Stomach (tissue), 9 donors: Measurements from ENCODE around the gene MAPK1. TPM values are rescaled to one million over a fixed set of nuclear protein-coding genes. Genes with fewer than 3 reads are reported as not detected.

Experiments
- DNase-seq, 2 donors: peaks; one replicate each; pipeline versions ENCODE4 v3.0.0 to v3.0.0-alpha.2; 2013 to 2019
- H3K27ac ChIP-seq, 5 donors: fragments of 200-600 bp in 4 of 5; sonication (generic) in 4 of 5; one replicate each; pipeline ENCODE4 v1.5.1; 2013 to 2019; ENCODE audit warnings: mild to moderate bottlenecking in 1 of 5, moderate library complexity in 1 of 5
- H3K27me3 ChIP-seq, 3 donors: fragments of 200-600 bp; sonication (generic); one replicate each; pipeline ENCODE4 v1.5.1; 2017 to 2019; ENCODE audit warnings: mixed run types in 1 of 3
- H3K36me3 ChIP-seq, 4 donors: fragments of 200-600 bp; sonication (generic); 1 replicate in 3 of 4; 2 replicates in 1 of 4; pipeline ENCODE4 v1.5.1; 2016 to 2019
- H3K4me1 ChIP-seq, 4 donors: fragments of 200-600 bp; sonication (generic); one replicate each; pipeline ENCODE4 v1.5.1; 2016 to 2019
- H3K4me3 ChIP-seq, 4 donors: fragments of 200-600 bp; sonication (generic) in 3 of 4; one replicate each; pipeline ENCODE4 v1.5.1; 2016 to 2019; ENCODE audit warnings: mild to moderate bottlenecking in 1 of 4
- H3K9me3 ChIP-seq, 4 donors: fragments of 200-600 bp; sonication (generic); one replicate each; pipeline ENCODE4 v1.5.1; 2016 to 2019
- CTCF ChIP-seq, 7 experiments: fragments of 450-650 bp in 4 of 7; fragments of 200-600 bp in 3 of 7; sonication (generic) in 3 of 7; IDR thresholded peaks; one replicate each; pipeline ENCODE4 v1.5.1; 2016 to 2019; ENCODE audit warnings: antibody characterized with exemption in 7 of 7, control low read depth in 2 of 7, mild to moderate bottlenecking in 1 of 7
- EP300 ChIP-seq: sonication (generic); formaldehyde crosslinking; IDR thresholded peaks from one replicate; pipeline ENCODE4 v1.6.1; 2017; ENCODE audit warnings: antibody characterized with exemption
- POLR2A ChIP-seq, 4 donors: fragments of 450-650 bp; IDR thresholded peaks; one replicate each; pipeline ENCODE4 v1.6.1; 2016; ENCODE audit warnings: antibody characterized with exemption in 4 of 4, control low read depth in 2 of 4, mild to moderate bottlenecking in 1 of 4, moderate library complexity in 1 of 4
- POLR2AphosphoS5 ChIP-seq, 3 donors: sonication (generic); formaldehyde crosslinking; IDR thresholded peaks; one replicate each; pipeline ENCODE4 v1.6.1; 2016; ENCODE audit warnings: antibody characterized with exemption in 3 of 3
- WGBS, 5 donors: extraction: QIAGEN DNeasy Blood & Tissue Kit in 3 of 5; methylation state at CpG; one replicate each; pipeline versions ENCODE4 v1.1.5 to v1.1.7; 2013 to 2018; 5-methylcytosine and 5-hydroxymethylcytosine counted together
- intact Hi-C: fragments of 100-400 bp; cut with DNase I; formaldehyde crosslinking; loops from one replicate; pipeline ENCODE4 v1.15.1; 2023; ENCODE audit warnings: low total_unique reads
- polyA plus RNA-seq, 3 donors: library from polyadenylated mRNA; stranded (reverse); fragments of 200-250 nt; gene quantifications; one replicate each; pipeline ENCODE4 v1.2.3, GENCODE V29; 2013
- total RNA-seq, 5 donors: library from RNA; depleted of rRNA; stranded (reverse); fragments of >200 nt; gene quantifications; one replicate each; pipeline versions ENCODE4 v1.1.0 to v1.2.3, GENCODE V29; 2014 to 2016
- donor health status: healthy with polysubstance abuse.
- donor health status: Bipolar disorder and iron deficiency.
- donor health status: healthy.

The MAPK1 gene
- total and polyA plus RNA-seq, 8 donors: 10.4 to 81.6 (median 44.2) TPM

DNA sequence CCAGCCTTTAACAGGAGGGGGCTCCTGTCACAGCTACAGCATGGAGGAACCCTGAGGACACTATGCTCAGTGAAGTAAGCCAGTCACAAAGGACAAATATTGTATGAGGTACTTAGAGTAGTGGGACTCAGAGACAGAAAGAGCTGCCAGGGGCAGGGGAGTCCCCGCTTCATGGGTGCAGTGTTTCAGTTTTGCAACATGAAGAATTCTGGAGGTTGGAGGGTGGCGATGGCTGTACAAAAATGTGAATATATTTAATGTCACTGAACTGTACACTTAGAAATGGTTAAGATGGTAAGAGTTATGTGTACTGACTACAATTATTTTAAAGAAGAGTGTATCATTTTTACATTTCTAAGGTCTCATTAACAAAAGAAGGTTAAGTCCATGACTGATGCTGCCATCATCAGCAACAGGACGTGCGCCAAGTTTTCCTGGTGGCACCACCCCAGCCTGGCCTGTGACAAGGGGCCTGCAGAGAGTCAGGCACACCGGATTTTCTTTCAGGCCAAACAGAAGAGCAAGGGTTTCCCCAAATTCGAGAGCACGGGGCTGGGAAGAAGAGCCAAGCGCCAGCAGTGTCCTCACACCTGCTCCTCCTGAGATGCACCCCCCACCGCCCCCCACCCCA is 153.9 kb downstream of the MAPK1 start:
- Histone ChIP-seq H3K27me3 (no peaks in the 10 kb centered on the region), H3K27ac (no peak overlapping the region), H3K36me3 (peaks cover 0 to 5% (median 0%) of the 10 kb centered on the region in 4 donors), H3K4me1 (peaks cover 0 to 23% (median 15%) of the 10 kb centered on the region in 4 donors), H3K4me3 (peak overlapping the region in 2 of 4 donors; percentile 11 to 19), H3K9me3 (no peaks in the 10 kb centered on the region)
- no peak for DNase-seq
- WGBS, 5 donors: 63 to 76% (median 75%) methylated on average over 9 of the region's 9 CpGs
- no peak for TF ChIP-seq POLR2AphosphoS5 (IDR thresholded peaks at IDR 0.05)
- no peak for TF ChIP-seq POLR2A (IDR thresholded peaks at IDR 0.05)
- no peak for TF ChIP-seq EP300
- no peak for TF ChIP-seq CTCF (IDR thresholded peaks at IDR 0.05)
- intact Hi-C loops: loop anchor here (5.0 kb wide), 1 partner anchor 229 kb away; no protein-coding TSS in a partner anchor

- H3K27me3 ChIP-seq: no peaks in the 10 kb centered on the region
- no peak overlapping the region for H3K27ac ChIP-seq
- intact Hi-C loops: loop anchor here (5.0 kb wide), 1 partner anchor 229 kb away; no protein-coding TSS in a partner anchor
- peak in 1 of 3 donors; percentile 71 for TF ChIP-seq POLR2AphosphoS5 (IDR thresholded peaks at IDR 0.05)
- TF ChIP-seq EP300: no peak
- peak in 5 of 7 experiments; percentile 53 to 93 (median 74) for TF ChIP-seq CTCF (IDR thresholded peaks at IDR 0.05)
- no peak for TF ChIP-seq POLR2A (IDR thresholded peaks at IDR 0.05)
- peaks cover 0 to 23% (median 15%) of the 10 kb centered on the region in 4 donors for H3K4me1 ChIP-seq
- H3K4me3 ChIP-seq: peak overlapping the region in 2 of 4 donors; percentile 11 to 19
- DNase-seq: peak; percentile 69 to 91
- 5 to 14% (median 8%) methylated on average over 14 of the region's 14 CpGs for WGBS, 5 donors
- H3K36me3 ChIP-seq: peaks cover 0 to 5% (median 0%) of the 10 kb centered on the region in 4 donors
- no peaks in the 10 kb centered on the region for H3K9me3 ChIP-seq
Observed at GRCh38 chr22:21712751-21713427, 154.6 kb downstream of the MAPK1 start.

GRCh38 chr22:21711851-21712250 is 155.6 kb downstream of the MAPK1 start:
- no peak overlapping the region for H3K4me3 ChIP-seq
- no peak for TF ChIP-seq POLR2A (IDR thresholded peaks at IDR 0.05)
- no peak for TF ChIP-seq EP300
- no peak for TF ChIP-seq POLR2AphosphoS5 (IDR thresholded peaks at IDR 0.05)
- no peak for TF ChIP-seq CTCF (IDR thresholded peaks at IDR 0.05)
- no peaks in the 10 kb centered on the region for H3K27me3 ChIP-seq
- H3K36me3 ChIP-seq: peaks cover 0 to 5% (median 0%) of the 10 kb centered on the region in 4 donors
- H3K27ac ChIP-seq: no peak overlapping the region
- 84 to 95% (median 91%) methylated on average over 4 of the region's 4 CpGs for WGBS, 5 donors
- intact Hi-C loops: loop anchor here (5.0 kb wide), 1 partner anchor 230 kb away; no protein-coding TSS in a partner anchor
- no peak for DNase-seq
- no peaks in the 10 kb centered on the region for H3K9me3 ChIP-seq
- peaks cover 0 to 23% (median 15%) of the 10 kb centered on the region in 4 donors for H3K4me1 ChIP-seq

GRCh38 chr22:21710156-21710555 is 157.3 kb downstream of the MAPK1 start:
- Histone ChIP-seq H3K4me3 (no peak overlapping the region), H3K27ac (no peak overlapping the region), H3K36me3 (peaks cover 0 to 5% (median 0%) of the 10 kb centered on the region in 4 donors), H3K27me3 (no peaks in the 10 kb centered on the region), H3K4me1 (peaks cover 0 to 23% (median 15%) of the 10 kb centered on the region in 4 donors), H3K9me3 (no peaks in the 10 kb centered on the region)
- DNase-seq: no peak
- TF ChIP-seq POLR2A (IDR thresholded peaks at IDR 0.05) (no peak), POLR2AphosphoS5 (IDR thresholded peaks at IDR 0.05) (no peak)
- 83 to 89% (median 84%) methylated on average over 7 of the region's 7 CpGs for WGBS, 5 donors
- intact Hi-C loops: loop anchor here (5.0 kb wide), 1 partner anchor 232 kb away; no protein-coding TSS in a partner anchor
